Mesenchymal stem cell (in vitro differentiated cells and primary cell): ENCODE results near the gene LENEP.

Experiments used
- DNase-seq: peaks from one replicate; pipeline ENCODE4 v3.0.0-alpha.2; 2013
- H2AFZ ChIP-seq: one replicate; pipeline ENCODE4 v1.6.1; 2013; ENCODE audit warnings: low read depth, mild to moderate bottlenecking, control low read depth, inconsistent platforms, low read length, moderate library complexity
- H2AK5ac ChIP-seq: 2 replicates; pipeline ENCODE4 v1.6.1; 2013; ENCODE audit warnings: low read length, moderate library complexity, mild to moderate bottlenecking, inconsistent platforms; ENCODE audit not compliant: severe bottlenecking
- H2BK120ac ChIP-seq: one replicate; pipeline ENCODE4 v1.6.1; 2013; ENCODE audit warnings: low read depth, mild to moderate bottlenecking, inconsistent platforms, low read length, moderate library complexity
- H2BK12ac ChIP-seq, 2 experiments: one replicate each; pipeline ENCODE4 v1.6.1; 2013; ENCODE audit warnings: inconsistent platforms in 2 of 2, low read length in 2 of 2, mild to moderate bottlenecking in 2 of 2, moderate library complexity in 2 of 2, control low read depth in 1 of 2
- H2BK15ac ChIP-seq: one replicate; pipeline ENCODE4 v1.6.1; 2013; ENCODE audit warnings: mild to moderate bottlenecking, low read depth, inconsistent platforms; ENCODE audit not compliant: poor library complexity, severe bottlenecking
- H2BK5ac ChIP-seq: 2 replicates; pipeline ENCODE4 v1.6.1; 2013; ENCODE audit warnings: low read depth, mild to moderate bottlenecking, low read length, control low read depth, inconsistent platforms; ENCODE audit not compliant: poor library complexity, severe bottlenecking
- H3K14ac ChIP-seq, 2 experiments: one replicate each; pipeline ENCODE4 v1.6.1; 2013; ENCODE audit warnings: inconsistent platforms in 2 of 2, low read length in 2 of 2, control low read depth in 1 of 2, mild to moderate bottlenecking in 1 of 2, moderate library complexity in 1 of 2
- H3K18ac ChIP-seq, 2 experiments: one replicate each; pipeline ENCODE4 v1.6.1; 2013; ENCODE audit warnings: inconsistent platforms in 2 of 2, low read length in 2 of 2, control low read depth in 1 of 2, low read depth in 1 of 2, mild to moderate bottlenecking in 1 of 2
- H3K23ac ChIP-seq, 2 experiments: one replicate each; pipeline ENCODE4 v1.6.1; 2013; ENCODE audit warnings: inconsistent platforms in 2 of 2, low read length in 2 of 2, mild to moderate bottlenecking in 2 of 2, moderate library complexity in 2 of 2, control low read depth in 1 of 2
- H3K27ac ChIP-seq: 2 replicates; pipeline ENCODE4 v1.5.1; 2013; ENCODE audit warnings: mild to moderate bottlenecking, moderate library complexity, low read length, control low read depth, inconsistent platforms; ENCODE audit not compliant: poor library complexity, severe bottlenecking
- H3K27me3 ChIP-seq, 2 experiments: 2 replicates each; pipeline versions ENCODE4 v1.6.1 to v1.7.0; 2013; ENCODE audit warnings: low read length in 2 of 2, mild to moderate bottlenecking in 2 of 2, moderate library complexity in 2 of 2, control low read depth in 1 of 2, inconsistent platforms in 1 of 2; ENCODE audit not compliant: control insufficient read depth in 1 of 2, insufficient read depth in 1 of 2
- H3K36me3 ChIP-seq, 2 experiments: 2 replicates each; pipeline versions ENCODE4 v1.6.1 to v1.7.0; 2013; ENCODE audit warnings: low read length in 2 of 2, control low read depth in 1 of 2, inconsistent platforms in 1 of 2, low read depth in 1 of 2, mild to moderate bottlenecking in 1 of 2; ENCODE audit not compliant: insufficient read depth in 2 of 2, control insufficient read depth in 1 of 2
- H3K4ac ChIP-seq, 2 experiments: one replicate each; pipeline ENCODE4 v1.6.1; 2013; ENCODE audit warnings: inconsistent platforms in 2 of 2, low read length in 2 of 2, mild to moderate bottlenecking in 2 of 2, moderate library complexity in 2 of 2, control low read depth in 1 of 2, low read depth in 1 of 2
- H3K4me1 ChIP-seq: 2 replicates; pipeline ENCODE4 v1.6.1; 2013; ENCODE audit warnings: low read depth, low read length, control low read depth; ENCODE audit not compliant: control insufficient read depth, insufficient read depth
- H3K4me2 ChIP-seq: 2 replicates; pipeline ENCODE4 v1.6.1; 2013; ENCODE audit warnings: low read length, mild to moderate bottlenecking, inconsistent platforms; ENCODE audit not compliant: poor library complexity, severe bottlenecking
- H3K4me3 ChIP-seq, 2 experiments: 2 replicates each; pipeline versions ENCODE4 v1.5.1 to v1.7.0; 2013; ENCODE audit warnings: low read length in 2 of 2, mild to moderate bottlenecking in 2 of 2, control low read depth in 1 of 2, low read depth in 1 of 2; ENCODE audit not compliant: insufficient read depth in 1 of 2
- H3K79me1 ChIP-seq: replicated peaks from 2 replicates; pipeline ENCODE4 v1.6.1; 2013; ENCODE audit warnings: mild to moderate bottlenecking, control low read depth, low read length, inconsistent platforms; ENCODE audit not compliant: poor library complexity, severe bottlenecking
- H3K9ac ChIP-seq: 2 replicates; pipeline ENCODE4 v1.7.0; 2013; ENCODE audit warnings: mild to moderate bottlenecking, low read length, moderate library complexity
- H3K9me3 ChIP-seq: 2 replicates; pipeline ENCODE4 v1.7.0; 2013; ENCODE audit warnings: mild to moderate bottlenecking, low read length; ENCODE audit not compliant: control insufficient read depth
- H4K8ac ChIP-seq: one replicate; pipeline ENCODE4 v1.6.1; 2013; ENCODE audit warnings: inconsistent platforms, mild to moderate bottlenecking, low read length, moderate library complexity
- H4K91ac ChIP-seq: one replicate; pipeline ENCODE4 v1.6.1; 2013; ENCODE audit warnings: mild to moderate bottlenecking, low read length, inconsistent platforms
- WGBS: methylation state at CpG from one replicate; pipeline ENCODE4 v1.1.7; 2013; ENCODE audit warnings: mixed read lengths; 5-methylcytosine and 5-hydroxymethylcytosine counted together

LENEP gene

GRCh38 chr1:155026154-155026553 is 32.8 kb downstream of the LENEP start:
- H2BK15ac ChIP-seq = no peak overlapping the region
- H3K4me3 ChIP-seq = no peak overlapping the region
- H3K9me3 ChIP-seq = no peaks in the 10 kb centered on the region
- H3K27ac ChIP-seq = no peak overlapping the region
- H2BK5ac ChIP-seq = no peak overlapping the region
- no peak overlapping the region for H4K8ac ChIP-seq
- WGBS = 61% methylated on average over 9 of the region's 9 CpGs
- no peak overlapping the region for H3K4ac ChIP-seq
- H3K79me1 ChIP-seq = no peaks in the 10 kb centered on the region
- H2BK120ac ChIP-seq = no peak overlapping the region
- H2BK12ac ChIP-seq = no peak overlapping the region
- no peak for DNase-seq
- H3K27me3 ChIP-seq = peaks cover 0 to 13% of the 10 kb centered on the region in 2 experiments
- H3K23ac ChIP-seq = no peak overlapping the region
- H3K4me2 ChIP-seq = no peak overlapping the region
- no peak overlapping the region for H3K18ac ChIP-seq
- H3K4me1 ChIP-seq = peaks cover 9% of the 10 kb centered on the region
- no peak overlapping the region for H4K91ac ChIP-seq
- H2AFZ ChIP-seq = no peak overlapping the region
- H3K36me3 ChIP-seq = no peaks in the 10 kb centered on the region
- H3K14ac ChIP-seq = peak overlapping the region in 1 of 2 experiments; percentile 19
- no peak overlapping the region for H3K9ac ChIP-seq
- no peak overlapping the region for H2AK5ac ChIP-seq

GRCh38 chr1:155026588-155026987 is 33.2 kb downstream of the LENEP start:
- no peak overlapping the region for H3K23ac ChIP-seq
- no peak overlapping the region for H3K4ac ChIP-seq
- WGBS = 80% methylated on average over 6 of the region's 6 CpGs
- H3K79me1 ChIP-seq = no peaks in the 10 kb centered on the region
- H2AK5ac ChIP-seq = no peak overlapping the region
- DNase-seq = no peak
- H3K9ac ChIP-seq = no peak overlapping the region
- H2BK15ac ChIP-seq = no peak overlapping the region
- no peak overlapping the region for H3K4me2 ChIP-seq
- H3K4me3 ChIP-seq = no peak overlapping the region
- peak overlapping the region in 1 of 2 experiments; percentile 19 for H3K14ac ChIP-seq
- no peak overlapping the region for H2AFZ ChIP-seq
- peaks cover 9% of the 10 kb centered on the region for H3K4me1 ChIP-seq
- H4K8ac ChIP-seq = no peak overlapping the region
- H3K9me3 ChIP-seq = no peaks in the 10 kb centered on the region
- peaks cover 0 to 13% of the 10 kb centered on the region in 2 experiments for H3K27me3 ChIP-seq
- no peaks in the 10 kb centered on the region for H3K36me3 ChIP-seq
- no peak overlapping the region for H4K91ac ChIP-seq
- no peak overlapping the region for H2BK120ac ChIP-seq
- no peak overlapping the region for H2BK12ac ChIP-seq
- H2BK5ac ChIP-seq = no peak overlapping the region
- no peak overlapping the region for H3K27ac ChIP-seq
- H3K18ac ChIP-seq = no peak overlapping the region

- 95% methylated on average over 15 of the region's 16 CpGs for WGBS
- Histone ChIP-seq H2BK15ac (no peak overlapping the region), H3K4me1 (peaks cover 6% of the 10 kb centered on the region), H3K9me3 (no peaks in the 10 kb centered on the region), H3K9ac (no peak overlapping the region), H4K91ac (no peak overlapping the region), H3K4me2 (no peak overlapping the region), H3K23ac (peak overlapping the region in 1 of 2 experiments; percentile 36), H2BK5ac (no peak overlapping the region), H3K14ac (no peak overlapping the region), H3K79me1 (no peaks in the 10 kb centered on the region), H3K4ac (no peak overlapping the region), H3K27me3 (peaks cover 0 to 25% of the 10 kb centered on the region in 2 experiments), H3K36me3 (no peaks in the 10 kb centered on the region), H2AK5ac (no peak overlapping the region), H2AFZ (no peak overlapping the region), H2BK120ac (no peak overlapping the region), H3K27ac (no peak overlapping the region), H3K18ac (no peak overlapping the region), H4K8ac (no peak overlapping the region), H2BK12ac (no peak overlapping the region), H3K4me3 (no peak overlapping the region)
- no peak for DNase-seq
These were observed 36.3 kb downstream of the LENEP start for GRCh38 chr1:155029513-155030242.

GRCh38 chr1:155030243-155030795 is 36.9 kb downstream of the LENEP start:
- H3K4me1 ChIP-seq = peaks cover 6% of the 10 kb centered on the region
- H2BK15ac ChIP-seq = no peak overlapping the region
- no peak overlapping the region for H3K9ac ChIP-seq
- H3K14ac ChIP-seq = no peak overlapping the region
- peaks cover 0 to 25% of the 10 kb centered on the region in 2 experiments for H3K27me3 ChIP-seq
- H2BK120ac ChIP-seq = no peak overlapping the region
- H2BK12ac ChIP-seq = no peak overlapping the region
- H3K4me3 ChIP-seq = peak overlapping the region in 1 of 2 experiments; percentile 29
- H3K23ac ChIP-seq = no peak overlapping the region
- H3K9me3 ChIP-seq = no peaks in the 10 kb centered on the region
- 81% methylated on average over 15 of the region's 15 CpGs for WGBS
- DNase-seq = no peak
- H2AFZ ChIP-seq = no peak overlapping the region
- no peaks in the 10 kb centered on the region for H3K79me1 ChIP-seq
- H2BK5ac ChIP-seq = no peak overlapping the region
- no peak overlapping the region for H2AK5ac ChIP-seq
- no peak overlapping the region for H3K27ac ChIP-seq
- H4K91ac ChIP-seq = peak overlapping the region; percentile 60
- no peak overlapping the region for H3K4ac ChIP-seq
- no peak overlapping the region for H3K18ac ChIP-seq
- H4K8ac ChIP-seq = no peak overlapping the region
- no peak overlapping the region for H3K4me2 ChIP-seq
- H3K36me3 ChIP-seq = no peaks in the 10 kb centered on the region
